HUES6 (cell line): Measurements from ENCODE around the gene SGSM2.

Source experiments
- H3K27ac ChIP-seq: 2 replicates; pipeline ENCODE4 v1.7.0; 2013; ENCODE audit warnings: low read depth, mild to moderate bottlenecking, low read length, inconsistent platforms
- H3K27me3 ChIP-seq: 2 replicates; pipeline ENCODE4 v1.6.1; 2013; ENCODE audit warnings: low read length; ENCODE audit not compliant: control insufficient read depth, insufficient read depth
- H3K36me3 ChIP-seq: 2 replicates; pipeline ENCODE4 v1.6.1; 2013; ENCODE audit warnings: low read length; ENCODE audit not compliant: control insufficient read depth, insufficient read depth
- H3K4me1 ChIP-seq: 2 replicates; pipeline ENCODE4 v1.6.1; 2013; ENCODE audit warnings: low read length; ENCODE audit not compliant: control insufficient read depth, insufficient read depth
- H3K4me3 ChIP-seq: 2 replicates; pipeline ENCODE4 v1.5.1; 2013; ENCODE audit warnings: low read depth, low read length
- H3K9ac ChIP-seq: one replicate; pipeline ENCODE4 v1.6.1; 2013; ENCODE audit warnings: mild to moderate bottlenecking, low read length
- H3K9me3 ChIP-seq: 2 replicates; pipeline ENCODE4 v1.6.1; 2013; ENCODE audit warnings: low read depth, low read length; ENCODE audit not compliant: control insufficient read depth, insufficient read depth

Gene SGSM2

GRCh38 chr17:2361010-2361760 lies 23.9 kb downstream of the SGSM2 start:
- H3K36me3 ChIP-seq, result peaks cover 35% of the 10 kb centered on the region
- H3K4me3 ChIP-seq, result no peak overlapping the region
- H3K9ac ChIP-seq, result no peak overlapping the region
- H3K9me3 ChIP-seq, result no peaks in the 10 kb centered on the region
- no peaks in the 10 kb centered on the region for H3K27me3 ChIP-seq
- no peaks in the 10 kb centered on the region for H3K4me1 ChIP-seq
- no peak overlapping the region for H3K27ac ChIP-seq

- Histone ChIP-seq H3K36me3 (peaks cover 38% of the 10 kb centered on the region), H3K27ac (no peak overlapping the region), H3K27me3 (no peaks in the 10 kb centered on the region), H3K4me3 (no peak overlapping the region), H3K4me1 (no peaks in the 10 kb centered on the region), H3K9me3 (no peaks in the 10 kb centered on the region), H3K9ac (no peak overlapping the region)
Measured at GRCh38 chr17:2362016-2362415, 24.7 kb downstream of the SGSM2 start.

- peaks cover 39% of the 10 kb centered on the region for H3K36me3 ChIP-seq
- no peaks in the 10 kb centered on the region for H3K27me3 ChIP-seq
- no peaks in the 10 kb centered on the region for H3K4me1 ChIP-seq
- no peak overlapping the region for H3K27ac ChIP-seq
- H3K9ac ChIP-seq, result no peak overlapping the region
- H3K4me3 ChIP-seq, result no peak overlapping the region
- H3K9me3 ChIP-seq, result no peaks in the 10 kb centered on the region
Measured at GRCh38 chr17:2362416-2362815, 25.1 kb downstream of the SGSM2 start.

GRCh38 chr17:2362881-2363280 lies 25.6 kb downstream of the SGSM2 start:
- H3K9me3 ChIP-seq, result no peaks in the 10 kb centered on the region
- H3K9ac ChIP-seq, result no peak overlapping the region
- no peak overlapping the region for H3K4me3 ChIP-seq
- H3K36me3 ChIP-seq, result peaks cover 41% of the 10 kb centered on the region
- no peak overlapping the region for H3K27ac ChIP-seq
- H3K4me1 ChIP-seq, result no peaks in the 10 kb centered on the region
- H3K27me3 ChIP-seq, result no peaks in the 10 kb centered on the region

- Histone ChIP-seq H3K9me3 (no peaks in the 10 kb centered on the region), H3K4me3 (no peak overlapping the region), H3K27me3 (no peaks in the 10 kb centered on the region), H3K4me1 (no peaks in the 10 kb centered on the region), H3K36me3 (peaks cover 44% of the 10 kb centered on the region), H3K27ac (no peak overlapping the region), H3K9ac (no peak overlapping the region)
Measured at GRCh38 chr17:2363318-2363717, 26.0 kb downstream of the SGSM2 start.

- no peak overlapping the region for H3K4me3 ChIP-seq
- no peak overlapping the region for H3K9ac ChIP-seq
- no peaks in the 10 kb centered on the region for H3K27me3 ChIP-seq
- H3K36me3 ChIP-seq, result peaks cover 44% of the 10 kb centered on the region
- no peak overlapping the region for H3K27ac ChIP-seq
- no peaks in the 10 kb centered on the region for H3K4me1 ChIP-seq
- no peaks in the 10 kb centered on the region for H3K9me3 ChIP-seq
Measured at GRCh38 chr17:2363851-2364762, 26.8 kb downstream of the SGSM2 start.

GRCh38 chr17:2364763-2365116 lies 27.4 kb downstream of the SGSM2 start:
- Histone ChIP-seq H3K4me1 (0 out of 2 replicates have a peak, but pooled peaks cover 2% of the 10 kb centered on the region), H3K9me3 (no peaks in the 10 kb centered on the region), H3K9ac (no peak overlapping the region), H3K27ac (no peak overlapping the region), H3K36me3 (peaks cover 44% of the 10 kb centered on the region), H3K27me3 (no peaks in the 10 kb centered on the region), H3K4me3 (no peak overlapping the region)

GRCh38 chr17:2365132-2365531 lies 27.8 kb downstream of the SGSM2 start:
- Histone ChIP-seq H3K9me3 (no peaks in the 10 kb centered on the region), H3K4me3 (no peak overlapping the region), H3K36me3 (peaks cover 46% of the 10 kb centered on the region), H3K27me3 (no peaks in the 10 kb centered on the region), H3K27ac (no peak overlapping the region), H3K9ac (no peak overlapping the region), H3K4me1 (peaks cover 6% of the 10 kb centered on the region; the same call in 1 of the 2 replicates)

GRCh38 chr17:2366747-2367494 lies 29.6 kb downstream of the SGSM2 start:
- Histone ChIP-seq H3K4me3 (no peak overlapping the region), H3K27ac (no peak overlapping the region), H3K4me1 (peaks cover 7% of the 10 kb centered on the region; the same call in 1 of the 2 replicates), H3K9ac (no peak overlapping the region), H3K36me3 (peaks cover 51% of the 10 kb centered on the region), H3K9me3 (no peaks in the 10 kb centered on the region), H3K27me3 (no peaks in the 10 kb centered on the region)

GRCh38 chr17:2368359-2368758 lies 31.1 kb downstream of the SGSM2 start:
- Histone ChIP-seq H3K4me1 (peaks cover 7% of the 10 kb centered on the region; the same call in 1 of the 2 replicates), H3K27me3 (no peaks in the 10 kb centered on the region), H3K27ac (no peak overlapping the region), H3K4me3 (no peak overlapping the region), H3K9ac (no peak overlapping the region), H3K36me3 (peaks cover 51% of the 10 kb centered on the region), H3K9me3 (no peaks in the 10 kb centered on the region)
